Activated T-cell treated with anti-CD3 and anti-CD28 coated beads, Interleukin-2, amount 50 U/mL, for 72 hours (primary cell): Measurements from ENCODE around the gene LAMTOR4. TPM values are rescaled to one million over a fixed set of nuclear protein-coding genes. Genes with fewer than 3 reads are reported as not detected.
A peak's percentile ranks its signal among the peaks of the same experiment; 100 is the strongest.

Experiments used
- ATAC-seq, 2 donors: fragments of 150-1000 bp; cut with Tn5 transposase; replicated peaks in 1 of 2; 2 replicates each; pipeline ENCODE4 v1.10.0; 2021; ENCODE audit warnings: moderate library complexity in 2 of 2, mild to moderate bottlenecking in 1 of 2
- DNase-seq, 2 donors: peaks; one replicate each; pipeline ENCODE4 v3.0.0; 2021 to 2022; ENCODE audit warnings: mixed read lengths in 1 of 2
- H3K27ac Mint-ChIP-seq: one replicate; pipeline ENCODE4 v1.8.0; 2022; ENCODE audit warnings: mild to moderate bottlenecking, moderate library complexity, mixed read lengths
- H3K27me3 Mint-ChIP-seq: one replicate; pipeline ENCODE4 v1.8.0; 2022; ENCODE audit warnings: low read depth, mixed read lengths
- H3K36me3 Mint-ChIP-seq, 2 donors: one replicate each; pipeline ENCODE4 v1.8.0; 2022; ENCODE audit warnings: mixed read lengths in 2 of 2, mild to moderate bottlenecking in 1 of 2; ENCODE audit not compliant: insufficient read depth in 2 of 2
- H3K4me1 Mint-ChIP-seq: one replicate; pipeline ENCODE4 v1.8.0; 2022; ENCODE audit warnings: low read depth, mixed read lengths
- H3K4me3 Mint-ChIP-seq, 2 donors: one replicate each; pipeline ENCODE4 v1.8.0; 2022; ENCODE audit warnings: mild to moderate bottlenecking in 2 of 2, mixed read lengths in 2 of 2, moderate library complexity in 2 of 2
- H3K9me3 Mint-ChIP-seq, 2 donors: one replicate each; pipeline ENCODE4 v1.8.0; 2022; ENCODE audit warnings: mixed read lengths in 2 of 2
- total RNA-seq, 2 donors: library from RNA; stranded (reverse); gene quantifications; one replicate each; pipeline ENCODE4 v1.2.3, GENCODE V29; 2022

LAMTOR4 gene
- total RNA-seq, 2 donors from 2014 or later = 130 to 134 TPM

DNA sequence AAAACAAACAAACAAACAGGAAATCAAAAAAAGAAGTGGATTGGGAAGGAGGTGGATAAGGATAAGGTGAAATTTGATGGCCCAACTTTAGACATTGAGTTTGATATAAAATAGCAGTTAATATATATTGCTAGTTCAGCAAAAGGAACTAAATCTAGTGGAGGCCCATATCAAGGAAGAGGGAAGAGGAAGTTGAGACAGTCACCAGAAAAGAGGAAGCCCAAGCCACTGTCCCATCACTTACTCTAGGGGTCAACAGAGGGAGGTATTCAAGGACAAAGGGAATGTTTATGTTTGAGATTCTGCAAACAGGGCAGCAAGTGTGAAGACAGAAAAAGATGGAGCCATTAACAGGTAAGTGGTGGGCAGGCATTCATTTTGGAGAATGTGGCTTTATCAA lies 3.7 kb downstream of the LAMTOR4 start:
- Mint-ChIP-seq H3K4me1 (peaks cover 72% of the 10 kb centered on the region), H3K27me3 (no peaks in the 10 kb centered on the region), H3K4me3 (no peak overlapping the region), H3K36me3 (peaks cover 10 to 16% of the 10 kb centered on the region in 2 donors), H3K27ac (peak overlapping the region; percentile 12), H3K9me3 (no peaks in the 10 kb centered on the region)
- ATAC-seq (no peak), DNase-seq (no peak)

DNA sequence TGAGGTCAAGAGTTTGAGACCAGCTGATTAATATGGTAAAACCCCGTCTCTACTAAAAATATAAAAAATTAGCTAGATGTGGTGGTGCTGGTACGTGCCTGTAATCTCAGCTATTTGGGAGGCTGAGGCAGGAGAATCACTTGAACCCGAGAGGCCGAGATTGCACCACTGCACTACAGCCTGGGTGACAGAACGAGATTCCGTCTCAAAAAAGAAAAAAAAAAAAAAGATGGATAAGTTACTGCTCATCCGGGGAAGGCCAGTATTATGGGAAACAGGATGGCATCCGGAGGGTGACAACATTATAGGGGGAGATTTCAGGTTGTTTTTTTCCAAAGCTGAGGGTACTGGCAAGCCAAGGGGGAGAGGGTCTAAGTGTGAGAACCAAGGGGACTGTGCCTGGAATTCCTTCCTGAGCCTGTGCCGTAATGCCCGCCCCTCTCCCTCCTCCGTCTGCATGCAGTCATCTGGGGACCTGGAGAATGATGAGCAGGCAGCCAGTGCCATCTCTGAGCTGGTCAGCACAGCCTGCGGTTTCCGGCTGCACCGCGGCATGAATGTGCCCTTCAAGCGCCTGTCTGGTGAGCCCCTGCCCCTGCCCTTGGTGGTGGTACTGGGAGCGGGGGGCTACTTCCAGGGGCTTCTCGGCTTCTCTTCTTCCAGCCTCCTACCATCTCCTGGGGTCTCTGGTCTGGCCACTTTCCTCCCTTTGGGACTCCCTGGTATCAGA lies 4.4 kb downstream of the LAMTOR4 start:
- Mint-ChIP-seq H3K9me3 (no peaks in the 10 kb centered on the region), H3K36me3 (peaks cover 12 to 20% of the 10 kb centered on the region in 2 donors), H3K27ac (no peak overlapping the region), H3K4me1 (peaks cover 71% of the 10 kb centered on the region), H3K4me3 (no peak overlapping the region), H3K27me3 (no peaks in the 10 kb centered on the region)
- ATAC-seq = no peak
- no peak for DNase-seq

DNA sequence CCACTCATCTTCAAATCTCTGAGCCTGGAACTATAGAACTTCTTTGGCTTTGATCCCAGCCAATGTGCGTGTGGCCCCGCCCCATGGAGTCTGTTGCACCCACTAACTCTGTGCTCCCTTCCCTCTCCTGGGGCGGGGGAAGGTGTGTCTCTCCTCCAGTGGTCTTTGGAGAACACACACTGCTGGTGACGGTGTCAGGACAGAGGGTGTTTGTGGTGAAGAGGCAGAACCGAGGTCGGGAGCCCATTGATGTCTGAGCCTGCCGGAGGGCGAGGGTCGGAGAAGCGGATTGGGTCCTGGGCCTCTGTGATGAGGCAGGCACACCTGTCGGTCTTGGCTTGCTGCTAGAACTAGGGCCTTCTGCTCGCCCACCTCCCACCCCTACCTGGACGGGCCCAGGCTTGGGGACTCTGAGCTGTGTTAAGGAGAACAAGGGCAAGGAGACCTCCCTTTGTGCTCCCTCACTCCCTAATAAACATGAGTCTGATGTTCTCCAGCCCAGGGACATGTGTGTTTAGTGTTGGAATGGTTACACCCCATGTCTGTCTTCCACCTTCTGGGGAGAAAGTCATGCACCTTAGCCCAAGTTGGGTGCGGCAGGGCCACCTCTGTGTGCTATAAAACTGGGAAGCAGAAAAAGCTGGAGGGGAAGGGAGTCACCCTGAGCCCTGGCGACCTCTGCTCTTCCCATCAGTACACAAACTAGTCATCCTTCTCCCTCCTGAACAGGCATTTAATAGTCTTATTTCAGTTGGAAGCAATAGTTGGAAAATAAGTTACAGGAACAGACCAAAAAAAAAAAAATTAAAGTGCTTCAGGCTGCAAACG lies 5.2 kb downstream of the LAMTOR4 start:
- Mint-ChIP-seq H3K27ac (no peak overlapping the region), H3K36me3 (peaks cover 12 to 17% of the 10 kb centered on the region in 2 donors), H3K4me3 (no peak overlapping the region), H3K9me3 (no peaks in the 10 kb centered on the region), H3K4me1 (peaks cover 66% of the 10 kb centered on the region), H3K27me3 (no peaks in the 10 kb centered on the region)
- DNase-seq = no peak
- no peak for ATAC-seq

DNA sequence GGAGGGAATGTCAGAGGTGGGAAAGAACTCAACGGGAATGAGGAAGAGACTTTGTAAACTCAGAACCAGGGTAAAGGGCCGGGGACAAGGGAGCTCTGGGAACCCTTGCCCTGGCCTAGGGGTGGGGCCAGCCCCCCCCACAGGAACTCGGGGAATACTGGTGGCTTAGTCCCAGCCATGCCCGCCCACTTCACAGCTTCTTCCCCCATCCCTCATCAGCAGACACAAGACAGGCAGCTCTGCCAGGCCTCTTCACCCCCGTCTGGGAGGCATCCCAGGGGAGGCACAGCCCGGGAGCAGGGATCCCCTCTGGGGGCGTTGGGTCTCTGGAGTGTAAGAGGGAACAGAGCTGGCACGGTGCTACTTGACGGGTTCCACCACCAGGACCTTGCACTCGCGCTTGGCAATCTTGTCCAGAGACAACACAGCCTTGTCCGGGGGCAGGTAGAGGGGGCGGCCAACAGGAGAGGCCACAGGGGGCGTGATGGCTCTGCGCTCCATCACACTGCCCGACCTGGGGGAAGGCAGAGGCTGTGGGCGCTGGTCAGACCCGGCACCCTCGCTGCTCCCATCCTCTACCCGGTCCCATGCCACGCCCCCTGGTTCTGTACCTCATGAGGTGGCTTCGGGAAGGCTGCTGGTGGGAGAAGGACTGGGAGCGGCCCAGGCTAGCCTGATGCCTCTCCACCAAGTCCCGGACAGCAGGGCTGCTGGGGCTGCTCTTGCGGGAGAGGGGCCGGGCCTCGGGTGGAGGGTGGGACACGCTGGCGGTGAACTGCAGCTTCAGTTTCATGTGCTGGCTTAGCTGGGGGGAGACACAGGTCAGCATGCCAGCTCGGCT lies 6.2 kb downstream of the LAMTOR4 start:
- H3K27ac Mint-ChIP-seq = no peak overlapping the region
- peaks cover 12 to 17% of the 10 kb centered on the region in 2 donors for H3K36me3 Mint-ChIP-seq
- DNase-seq = no peak

DNA sequence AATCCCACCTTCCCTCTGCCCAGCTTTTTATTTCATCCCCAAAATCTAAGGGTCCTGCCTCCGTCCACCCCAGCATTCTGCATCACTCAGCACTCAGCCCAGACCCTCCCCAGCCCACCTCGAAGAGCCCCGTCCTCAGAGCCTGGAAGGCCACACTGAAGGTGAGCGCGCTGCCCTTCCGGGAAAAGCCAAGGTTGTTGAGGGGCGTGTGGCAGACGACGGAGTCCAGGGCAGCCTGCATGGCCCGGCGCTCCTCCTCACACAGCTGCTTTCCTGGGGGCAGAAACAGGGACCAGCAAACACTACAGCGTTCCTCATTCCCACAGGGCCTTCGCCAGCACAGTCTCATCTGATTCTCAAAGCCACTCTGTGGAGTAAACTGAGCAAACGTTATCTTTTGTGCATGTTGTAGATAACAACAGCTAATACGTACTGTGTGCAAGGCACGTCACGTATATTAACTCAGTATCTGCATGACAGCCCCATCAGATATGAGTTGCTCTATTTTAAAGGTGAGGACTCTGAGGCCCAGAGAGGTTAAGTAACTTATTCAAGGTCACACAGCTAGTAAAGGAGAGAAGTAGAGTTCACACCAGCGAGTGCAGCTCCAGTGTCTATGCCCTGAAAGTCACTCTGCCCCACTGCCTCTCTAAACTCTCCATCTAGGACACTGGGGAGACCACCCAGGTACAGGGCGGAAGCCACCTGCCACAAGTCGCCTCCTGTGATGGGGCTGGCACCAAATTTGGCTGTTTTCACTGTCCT lies 7.0 kb downstream of the LAMTOR4 start:
- Mint-ChIP-seq H3K36me3 (peaks cover 7 to 12% of the 10 kb centered on the region in 2 donors), H3K27me3 (no peaks in the 10 kb centered on the region), H3K9me3 (no peaks in the 10 kb centered on the region), H3K27ac (no peak overlapping the region), H3K4me3 (no peak overlapping the region), H3K4me1 (peaks cover 56% of the 10 kb centered on the region)
- no peak for DNase-seq
- ATAC-seq = no peak

More for the DNA sequence above, 6.2 kb downstream of the LAMTOR4 start:
- H3K27me3 Mint-ChIP-seq = no peaks in the 10 kb centered on the region
- no peaks in the 10 kb centered on the region for H3K9me3 Mint-ChIP-seq
- peaks cover 65% of the 10 kb centered on the region for H3K4me1 Mint-ChIP-seq
- no peak overlapping the region for H3K4me3 Mint-ChIP-seq
- ATAC-seq = no peak

DNA sequence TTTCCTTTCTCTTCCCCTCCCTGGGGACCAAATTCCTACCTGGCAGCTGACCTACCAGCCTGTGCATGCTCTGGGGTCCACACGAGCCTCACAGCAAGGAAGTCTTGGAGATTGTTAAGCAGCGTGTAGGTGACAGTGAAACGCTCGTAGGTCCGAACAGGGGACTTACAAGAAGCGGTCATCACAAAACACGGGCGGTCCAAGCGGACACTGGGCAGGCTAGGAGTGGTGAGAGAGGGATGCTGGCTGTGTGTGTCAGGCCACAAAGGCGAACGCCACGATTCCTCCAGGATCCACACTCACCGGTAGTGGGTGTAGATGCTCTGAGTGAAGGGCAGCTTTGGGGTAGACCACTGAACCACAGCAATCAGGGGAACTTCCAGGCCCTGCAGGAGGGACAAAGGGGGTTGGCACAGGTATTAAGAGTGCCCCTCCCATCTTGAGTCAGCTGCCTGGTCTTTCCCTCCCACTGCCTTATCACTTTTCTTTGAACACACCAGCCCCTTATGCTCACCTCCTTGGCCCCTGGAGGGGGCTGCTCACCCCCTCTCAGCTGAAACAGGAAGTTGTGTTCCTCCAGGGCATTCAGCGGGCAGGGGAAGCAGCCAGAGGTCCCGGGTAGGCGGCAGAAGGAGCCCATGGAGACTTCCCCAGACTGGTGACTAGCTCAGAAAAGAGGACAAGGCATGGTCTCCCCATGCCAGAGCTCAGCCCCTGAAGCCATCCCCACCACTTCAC lies 7.8 kb downstream of the LAMTOR4 start:
- no peaks in the 10 kb centered on the region for H3K27me3 Mint-ChIP-seq
- no peaks in the 10 kb centered on the region for H3K9me3 Mint-ChIP-seq
- H3K4me1 Mint-ChIP-seq = peaks cover 55% of the 10 kb centered on the region
- H3K36me3 Mint-ChIP-seq = peaks cover 7 to 11% of the 10 kb centered on the region in 2 donors
- H3K27ac Mint-ChIP-seq = peak overlapping the region; percentile 75
- DNase-seq = peak in 1 of 2 donors; percentile 48
- peak; percentile 40 to 52 for ATAC-seq
- peak overlapping the region; percentile 83 to 86 for H3K4me3 Mint-ChIP-seq

DNA sequence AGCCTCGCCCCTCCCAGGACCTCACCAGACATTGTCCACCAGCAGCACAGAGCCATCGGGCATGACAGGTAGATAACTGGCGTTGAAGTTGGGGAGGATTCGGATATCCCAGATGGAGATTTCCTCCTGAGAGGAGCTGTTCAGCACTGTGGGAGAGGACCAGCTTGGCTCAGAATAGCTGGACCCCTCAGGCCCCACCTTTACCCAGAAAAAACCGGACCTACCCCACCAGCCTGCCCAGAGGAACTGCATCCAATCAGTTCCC lies 8.3 kb downstream of the LAMTOR4 start:
- no peaks in the 10 kb centered on the region for H3K9me3 Mint-ChIP-seq
- ATAC-seq (no peak), DNase-seq (no peak)
- H3K36me3 Mint-ChIP-seq = peaks cover 7 to 9% of the 10 kb centered on the region in 2 donors
- peak overlapping the region; percentile 83 to 86 for H3K4me3 Mint-ChIP-seq
- peak overlapping the region; percentile 75 for H3K27ac Mint-ChIP-seq
- H3K4me1 Mint-ChIP-seq = peaks cover 55% of the 10 kb centered on the region
- H3K27me3 Mint-ChIP-seq = no peaks in the 10 kb centered on the region

DNA sequence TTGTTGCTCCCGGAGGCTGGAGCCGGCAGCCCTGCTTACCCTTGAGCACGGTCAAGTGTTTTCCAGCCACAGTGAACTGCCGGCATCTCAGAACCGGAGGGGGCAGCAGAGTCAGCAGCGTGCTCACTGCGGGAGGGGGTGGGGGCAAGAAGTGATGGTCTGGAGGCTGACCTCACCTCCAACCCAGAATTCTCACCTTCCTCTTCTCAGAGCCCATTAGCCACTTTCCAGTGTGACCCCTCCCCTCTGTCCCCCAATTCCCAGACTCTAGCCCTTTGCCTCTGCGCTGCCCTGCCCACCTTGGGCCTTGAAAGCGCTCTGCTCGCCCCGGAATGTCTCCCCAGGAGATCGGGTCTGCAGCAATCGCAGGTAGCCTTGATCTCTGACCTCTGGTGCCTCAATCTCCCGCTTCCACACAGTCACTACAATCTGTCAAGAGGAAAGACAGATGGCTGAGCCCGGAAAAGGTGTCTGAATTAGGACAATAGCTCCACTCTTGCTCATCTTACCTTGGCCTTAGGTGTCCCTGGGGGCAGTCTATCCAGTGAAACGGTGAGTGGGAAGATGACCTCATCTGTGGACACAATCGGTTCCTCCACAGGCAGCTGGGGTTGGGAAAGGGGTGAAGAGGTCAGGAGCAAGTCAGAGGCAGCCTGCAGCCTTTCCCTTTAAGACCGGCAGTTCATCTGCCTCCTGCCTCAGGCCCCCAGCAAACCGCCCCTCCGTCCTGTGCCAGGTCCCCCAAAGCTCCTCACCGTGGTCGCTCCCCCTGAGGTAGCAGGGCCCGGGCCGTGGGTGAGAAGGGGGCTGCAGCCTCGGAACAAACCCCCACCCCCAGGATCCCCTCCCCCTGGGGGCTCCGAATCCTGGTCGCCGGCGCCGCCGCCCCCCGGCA lies 8.9 kb downstream of the LAMTOR4 start:
- peak overlapping the region; percentile 83 to 86 for H3K4me3 Mint-ChIP-seq
- H3K9me3 Mint-ChIP-seq = no peaks in the 10 kb centered on the region
- ATAC-seq (no peak), DNase-seq (no peak)
- H3K27me3 Mint-ChIP-seq = no peaks in the 10 kb centered on the region
- peak overlapping the region; percentile 23 for H3K27ac Mint-ChIP-seq
- peaks cover 55% of the 10 kb centered on the region for H3K4me1 Mint-ChIP-seq
- H3K36me3 Mint-ChIP-seq = peaks cover 2 to 7% of the 10 kb centered on the region in 2 donors

DNA sequence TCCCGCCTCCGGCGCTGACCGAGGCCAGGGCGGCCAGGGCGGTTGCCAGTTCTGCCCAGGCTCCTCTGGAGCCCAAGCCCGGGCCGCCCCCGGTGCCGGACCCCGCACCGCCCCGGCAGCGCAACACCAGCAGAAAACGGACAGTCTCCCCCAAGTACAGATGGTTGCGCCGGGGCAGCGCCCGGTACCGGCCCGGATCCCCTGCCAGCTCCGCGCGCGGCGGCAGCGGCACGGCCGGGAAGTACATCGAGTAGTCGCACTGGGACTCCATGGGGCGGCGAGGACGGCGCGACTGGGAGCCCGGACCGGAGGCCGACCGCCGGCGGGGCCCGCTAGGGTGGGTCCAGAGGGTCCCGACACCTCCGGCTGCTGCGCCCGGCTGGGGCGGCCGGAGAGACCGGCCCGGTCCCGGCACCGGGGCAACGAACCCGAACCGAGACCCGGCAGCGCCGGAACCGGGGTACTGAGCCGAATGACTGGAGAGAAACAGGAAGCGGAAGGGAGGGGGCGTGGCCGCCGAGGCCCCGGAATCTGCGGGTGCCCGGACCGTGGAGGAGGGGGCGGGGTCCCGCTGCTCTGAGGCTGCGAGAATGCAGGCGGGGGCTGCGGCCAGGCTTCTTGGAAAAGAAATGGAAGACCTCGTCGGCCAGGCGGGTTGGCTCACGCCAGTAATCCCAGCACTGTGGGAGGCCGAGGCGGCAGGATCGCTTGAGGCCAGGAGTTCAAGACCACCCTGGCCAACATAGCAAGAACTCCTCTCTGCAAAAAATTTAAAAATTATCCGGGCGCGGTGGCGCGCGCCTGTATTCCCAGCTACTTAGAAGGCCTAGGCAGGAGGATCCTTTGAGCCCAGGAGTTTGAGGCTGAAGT lies 9.7 kb downstream of the LAMTOR4 start, which contains the start of gene TRAPPC14:
Gene TRAPPC14 (minus strand): TSS at position 495 of the 870 bp plus-strand sequence. CDS start 224 bp downstream, at position 271.
- ATAC-seq = peak; percentile 89 to 93
- no peaks in the 10 kb centered on the region for H3K27me3 Mint-ChIP-seq
- H3K36me3 Mint-ChIP-seq = peaks cover 1 to 6% of the 10 kb centered on the region in 2 donors
- H3K27ac Mint-ChIP-seq = peak within 1 kb of the TSS; percentile 95
- DNase-seq = peak; percentile 96
- peak within 1 kb of the TSS; percentile 86 to 89 for H3K4me3 Mint-ChIP-seq
- H3K4me1 Mint-ChIP-seq = peaks cover 57% of the 10 kb centered on the region
- no peaks in the 10 kb centered on the region for H3K9me3 Mint-ChIP-seq

DNA sequence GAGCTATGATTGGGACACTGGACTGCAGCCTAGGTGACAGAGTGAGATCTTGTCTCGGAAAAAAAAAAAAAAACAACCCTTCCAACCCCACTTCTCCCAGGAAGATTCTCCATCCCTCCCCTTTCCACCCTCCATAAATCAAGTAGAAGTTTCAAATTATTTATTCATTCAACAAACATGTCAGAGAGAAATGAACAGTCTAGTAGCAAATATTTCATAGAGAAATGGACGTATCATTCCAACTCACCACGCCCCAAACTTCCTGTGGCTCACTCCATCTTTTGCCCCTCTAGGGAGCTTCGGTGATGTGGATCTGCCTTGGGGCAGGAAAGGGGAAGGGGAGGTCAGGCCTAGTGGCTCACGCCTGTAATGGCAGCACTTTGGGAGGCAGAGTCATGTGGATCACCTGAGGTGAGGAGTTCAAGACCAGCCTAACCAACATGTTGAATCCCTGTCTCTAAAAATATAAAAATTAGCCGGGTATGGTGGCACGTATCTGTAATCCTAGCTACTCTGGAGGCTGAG lies 10.4 kb downstream of the LAMTOR4 start:
- Mint-ChIP-seq H3K4me3 (peak overlapping the region; percentile 86 to 89), H3K9me3 (no peaks in the 10 kb centered on the region), H3K27me3 (no peaks in the 10 kb centered on the region), H3K36me3 (peaks cover 1 to 6% of the 10 kb centered on the region in 2 donors), H3K27ac (peak overlapping the region; percentile 95), H3K4me1 (peaks cover 64% of the 10 kb centered on the region)
- ATAC-seq (no peak), DNase-seq (no peak)
